ENCODE measurements around the gene MYRIP.

MYRIP gene

DNA sequence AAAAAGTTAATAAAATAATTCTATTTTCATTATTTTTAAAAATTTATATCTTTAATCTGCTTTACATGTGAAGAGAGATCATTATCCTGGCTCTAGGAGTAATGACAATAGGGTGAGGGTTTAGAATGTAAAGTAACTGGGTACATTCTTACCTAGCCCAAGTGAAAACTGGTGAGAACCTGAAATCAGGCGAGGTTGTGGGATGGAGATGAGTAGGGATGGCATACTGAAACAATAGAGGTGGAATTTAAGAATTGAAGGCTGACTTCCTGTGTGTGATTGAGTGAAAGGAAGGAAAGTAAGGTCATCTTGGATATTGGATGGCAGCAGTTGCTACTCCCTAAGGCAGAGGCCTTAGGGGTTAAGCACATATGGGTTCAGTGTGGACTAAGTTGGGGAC, 82.7 kb downstream of the MYRIP start:
- no peak for ATAC-seq (ENCODE audit: low read depth)
- H3K27ac ChIP-seq (ENCODE audit: poor library complexity, severe bottlenecking): no peak overlapping the region
- no peaks in the 10 kb centered on the region for H3K4me1 ChIP-seq (ENCODE audit: insufficient read depth, poor library complexity, severe bottlenecking)

DNA sequence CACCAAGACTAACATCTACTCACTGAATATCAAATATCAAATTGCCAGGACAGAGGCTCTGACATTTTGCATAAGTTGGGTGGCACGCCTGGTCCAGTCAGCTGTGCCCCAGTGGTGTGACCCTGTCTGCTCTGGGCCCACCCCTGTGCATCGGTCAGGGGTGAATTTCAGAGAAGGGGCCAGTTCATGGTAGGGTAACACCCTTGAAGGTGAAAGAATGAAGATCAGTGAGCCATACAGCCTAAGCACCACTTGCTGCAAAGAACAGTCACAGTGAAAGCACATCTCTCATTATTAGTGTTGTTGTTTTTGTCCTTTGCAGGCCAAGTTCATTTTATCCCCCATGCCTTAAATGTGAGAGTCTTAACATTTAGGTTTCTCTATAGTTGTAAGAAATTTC, 86.8 kb downstream of the MYRIP start:
- H3K27me3 ChIP-seq (ENCODE audit: insufficient read depth, poor library complexity, severe bottlenecking): no peaks in the 10 kb centered on the region
- no peak for ATAC-seq (ENCODE audit: low read depth)
- no peak overlapping the region for H3K27ac ChIP-seq (ENCODE audit: poor library complexity, severe bottlenecking)
- no peaks in the 10 kb centered on the region for H3K4me1 ChIP-seq (ENCODE audit: insufficient read depth, poor library complexity, severe bottlenecking)
- H3K9me3 ChIP-seq (ENCODE audit: severe bottlenecking): no peaks in the 10 kb centered on the region
- no peak overlapping the region for H3K4me3 ChIP-seq (ENCODE audit: severe bottlenecking)
- H3K36me3 ChIP-seq (ENCODE audit: low read depth): no peaks in the 10 kb centered on the region
- no peak for DNase-seq (ENCODE audit: low spot score)
- TF ChIP-seq, protein P1, sequence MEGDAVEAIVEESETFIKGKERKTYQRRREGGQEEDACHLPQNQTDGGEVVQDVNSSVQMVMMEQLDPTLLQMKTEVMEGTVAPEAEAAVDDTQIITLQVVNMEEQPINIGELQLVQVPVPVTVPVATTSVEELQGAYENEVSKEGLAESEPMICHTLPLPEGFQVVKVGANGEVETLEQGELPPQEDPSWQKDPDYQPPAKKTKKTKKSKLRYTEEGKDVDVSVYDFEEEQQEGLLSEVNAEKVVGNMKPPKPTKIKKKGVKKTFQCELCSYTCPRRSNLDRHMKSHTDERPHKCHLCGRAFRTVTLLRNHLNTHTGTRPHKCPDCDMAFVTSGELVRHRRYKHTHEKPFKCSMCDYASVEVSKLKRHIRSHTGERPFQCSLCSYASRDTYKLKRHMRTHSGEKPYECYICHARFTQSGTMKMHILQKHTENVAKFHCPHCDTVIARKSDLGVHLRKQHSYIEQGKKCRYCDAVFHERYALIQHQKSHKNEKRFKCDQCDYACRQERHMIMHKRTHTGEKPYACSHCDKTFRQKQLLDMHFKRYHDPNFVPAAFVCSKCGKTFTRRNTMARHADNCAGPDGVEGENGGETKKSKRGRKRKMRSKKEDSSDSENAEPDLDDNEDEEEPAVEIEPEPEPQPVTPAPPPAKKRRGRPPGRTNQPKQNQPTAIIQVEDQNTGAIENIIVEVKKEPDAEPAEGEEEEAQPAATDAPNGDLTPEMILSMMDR (IDR thresholded peaks at IDR 0.05; ENCODE audit: poor library complexity, severe bottlenecking): no peak

More for the DNA sequence above, 82.7 kb downstream of the MYRIP start:
- DNase-seq (ENCODE audit: low spot score): no peak
- no peaks in the 10 kb centered on the region for H3K27me3 ChIP-seq (ENCODE audit: insufficient read depth, poor library complexity, severe bottlenecking)
- TF ChIP-seq, protein P1 (IDR thresholded peaks at IDR 0.05; ENCODE audit: poor library complexity, severe bottlenecking): no peak
- H3K36me3 ChIP-seq (ENCODE audit: low read depth): no peaks in the 10 kb centered on the region
- H3K9me3 ChIP-seq (ENCODE audit: severe bottlenecking): no peaks in the 10 kb centered on the region
- no peak overlapping the region for H3K4me3 ChIP-seq (ENCODE audit: severe bottlenecking)

DNA sequence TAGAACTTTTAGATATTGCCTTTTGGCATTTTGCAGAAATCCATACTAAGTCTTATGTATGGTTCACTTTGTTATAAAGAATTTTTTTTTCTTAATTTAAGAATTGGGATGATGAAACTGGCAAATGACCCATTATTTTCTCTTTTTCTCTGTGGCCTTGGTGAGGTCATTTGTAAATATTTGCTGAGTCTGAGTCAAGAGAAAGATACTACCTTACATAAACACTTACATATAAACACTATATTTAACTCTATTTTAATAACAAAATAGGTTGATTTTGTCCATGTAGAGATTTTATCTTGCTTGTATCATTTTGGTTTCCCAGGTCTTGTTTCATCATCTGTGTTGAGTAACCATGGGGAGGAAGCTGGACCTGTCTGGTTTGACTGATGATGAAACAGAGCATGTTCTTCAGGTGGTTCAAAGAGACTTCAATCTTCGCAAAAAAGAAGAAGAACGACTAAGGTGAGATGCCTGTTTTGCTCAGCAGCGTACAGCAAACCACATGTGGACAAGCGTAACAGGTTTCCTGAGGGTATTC, 91.1 kb downstream of the MYRIP start:
- DNase-seq (ENCODE audit: low spot score) (no peak), ATAC-seq (ENCODE audit: low read depth) (no peak; the same call in 2 of the 3 replicates)
- Histone ChIP-seq H3K27ac (ENCODE audit: poor library complexity, severe bottlenecking) (no peak overlapping the region), H3K9me3 (ENCODE audit: severe bottlenecking) (no peaks in the 10 kb centered on the region), H3K36me3 (ENCODE audit: low read depth) (no peaks in the 10 kb centered on the region), H3K4me3 (ENCODE audit: severe bottlenecking) (no peak overlapping the region), H3K27me3 (ENCODE audit: insufficient read depth, poor library complexity, severe bottlenecking) (no peaks in the 10 kb centered on the region), H3K4me1 (ENCODE audit: insufficient read depth, poor library complexity, severe bottlenecking) (no peaks in the 10 kb centered on the region)
- TF ChIP-seq, protein P1 (IDR thresholded peaks at IDR 0.05; ENCODE audit: poor library complexity, severe bottlenecking): no peak

DNA sequence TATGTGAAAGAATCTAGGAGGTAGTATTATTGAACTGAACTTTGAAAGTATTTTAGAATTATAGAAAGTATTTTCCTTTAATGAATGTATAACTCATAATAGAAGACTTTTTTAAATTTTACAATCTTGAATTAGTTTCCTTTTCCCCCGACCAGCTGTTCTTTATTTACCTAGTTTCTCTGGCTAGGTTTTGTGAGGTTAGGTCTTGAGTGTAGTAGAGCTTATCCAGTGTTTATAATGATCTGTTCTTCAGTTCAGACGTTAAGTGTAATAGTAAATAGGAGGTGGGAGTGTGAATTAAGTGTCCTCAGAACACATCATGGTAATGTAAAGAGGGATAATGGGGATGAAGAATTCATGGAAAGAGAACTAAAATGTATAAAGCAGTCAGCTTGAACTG, 93.8 kb downstream of the MYRIP start:
- Histone ChIP-seq H3K27me3 (ENCODE audit: insufficient read depth, poor library complexity, severe bottlenecking) (no peaks in the 10 kb centered on the region), H3K27ac (ENCODE audit: poor library complexity, severe bottlenecking) (no peak overlapping the region), H3K4me3 (ENCODE audit: severe bottlenecking) (no peak overlapping the region), H3K36me3 (ENCODE audit: low read depth) (no peaks in the 10 kb centered on the region), H3K9me3 (ENCODE audit: severe bottlenecking) (no peaks in the 10 kb centered on the region), H3K4me1 (ENCODE audit: insufficient read depth, poor library complexity, severe bottlenecking) (no peaks in the 10 kb centered on the region)
- DNase-seq (ENCODE audit: low spot score) (no peak), ATAC-seq (ENCODE audit: low read depth) (no peak)
- TF ChIP-seq, protein P1 (IDR thresholded peaks at IDR 0.05; ENCODE audit: poor library complexity, severe bottlenecking): no peak

DNA sequence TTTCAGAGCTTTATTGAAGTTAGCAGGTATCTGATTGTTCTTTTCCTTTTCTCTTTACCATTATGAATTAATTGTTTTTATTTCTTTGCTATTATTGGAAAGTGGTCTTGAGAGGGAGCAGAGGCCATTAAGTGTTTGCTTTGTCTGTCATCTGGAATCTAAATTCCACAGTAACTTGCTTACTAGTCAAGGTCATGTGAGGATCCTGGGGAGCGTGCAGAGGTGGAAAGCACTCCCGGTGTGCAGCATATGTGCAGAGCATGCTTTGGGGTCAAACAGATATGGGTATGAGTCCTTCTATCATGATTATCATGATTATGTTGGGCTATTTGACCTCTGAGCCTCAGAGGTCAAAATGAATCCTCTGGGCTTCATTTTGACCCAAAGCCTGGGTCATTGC, 96.4 kb downstream of the MYRIP start:
- H3K4me3 ChIP-seq (ENCODE audit: severe bottlenecking): no peak overlapping the region

More for the DNA sequence above, 96.4 kb downstream of the MYRIP start:
- Histone ChIP-seq H3K4me1 (ENCODE audit: insufficient read depth, poor library complexity, severe bottlenecking) (peaks cover 3% of the 10 kb centered on the region), H3K36me3 (ENCODE audit: low read depth) (no peaks in the 10 kb centered on the region), H3K27ac (ENCODE audit: poor library complexity, severe bottlenecking) (no peak overlapping the region), H3K27me3 (ENCODE audit: insufficient read depth, poor library complexity, severe bottlenecking) (no peaks in the 10 kb centered on the region), H3K9me3 (ENCODE audit: severe bottlenecking) (no peaks in the 10 kb centered on the region)
- TF ChIP-seq, protein P1 (IDR thresholded peaks at IDR 0.05; ENCODE audit: poor library complexity, severe bottlenecking): no peak
- ATAC-seq (ENCODE audit: low read depth) (no peak), DNase-seq (ENCODE audit: low spot score) (no peak)
